HG02981 (cell line): Measurements from ENCODE around the gene CYP1A2.
"Not testable (repeated sequence)": the region's sequence is repeated elsewhere in the genome, so short reads cannot be mapped to it uniquely, and the experiment has no call there.

Source experiments
- ATAC-seq: cut with Tn5 transposase; IDR thresholded peaks from one replicate; pipeline ENCODE4 v1.9.1; 2021; ENCODE audit warnings: mild to moderate bottlenecking, moderate library complexity; ENCODE audit not compliant: unreplicated experiment

CYP1A2 gene

DNA sequence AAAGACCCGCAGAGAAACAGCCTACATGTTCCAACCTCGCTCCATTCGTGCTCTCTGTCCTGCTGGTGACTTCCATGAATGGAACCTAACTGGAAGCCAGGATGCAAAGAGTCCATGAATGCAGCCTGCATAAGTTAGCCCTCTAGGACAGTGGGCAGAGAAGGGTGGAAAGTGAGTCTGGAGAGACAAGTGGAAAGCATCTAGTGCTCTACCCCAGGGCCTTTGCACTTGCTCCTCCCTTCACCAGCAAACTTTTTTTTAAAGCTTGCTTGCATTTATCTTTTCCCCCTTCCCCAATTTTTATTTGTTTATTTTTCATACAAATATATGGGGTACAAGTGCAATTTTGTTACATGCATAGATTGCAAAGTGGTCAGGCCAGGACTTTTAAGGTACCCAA is 15.4 kb upstream of the CYP1A2 start:
- no peak for ATAC-seq

DNA sequence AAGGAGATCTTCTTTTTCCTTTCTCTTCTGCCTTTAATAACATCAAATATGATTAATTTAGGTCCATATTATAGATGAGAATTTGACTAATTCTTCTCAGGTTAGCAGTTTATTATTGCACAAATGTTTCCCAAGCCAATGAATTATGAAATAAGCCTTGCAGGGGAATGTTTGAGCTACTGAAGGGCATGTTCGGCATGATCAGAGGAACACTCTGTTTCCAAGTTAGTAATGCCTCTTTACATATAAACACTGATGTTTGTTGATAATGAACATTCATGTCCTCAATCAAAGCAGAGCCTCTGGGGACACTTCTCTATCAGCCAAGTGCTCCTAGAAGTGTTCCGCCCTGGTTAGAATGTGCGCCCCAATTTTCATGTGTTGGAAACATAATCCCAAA is 13.3 kb upstream of the CYP1A2 start:
- no peak for ATAC-seq

DNA sequence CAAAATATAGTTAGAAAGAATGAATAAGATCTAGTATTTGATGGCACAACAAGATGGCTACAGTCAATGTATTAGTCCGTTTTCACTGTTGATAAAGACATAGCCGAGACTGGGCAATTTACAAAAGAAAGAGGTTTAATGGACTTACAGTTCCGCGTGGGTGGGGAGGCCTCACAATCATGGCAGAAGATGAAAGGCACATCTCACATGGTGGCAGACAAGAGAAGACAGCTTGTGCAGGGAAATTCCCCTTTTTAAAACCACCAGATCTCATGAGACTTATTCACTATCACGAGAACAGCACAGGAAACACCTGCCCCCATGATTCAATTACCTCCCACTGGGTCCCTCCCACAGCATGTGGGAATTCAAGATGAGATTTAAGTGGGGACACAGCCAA is 10.4 kb upstream of the CYP1A2 start:
- not testable (repeated sequence) for ATAC-seq

DNA sequence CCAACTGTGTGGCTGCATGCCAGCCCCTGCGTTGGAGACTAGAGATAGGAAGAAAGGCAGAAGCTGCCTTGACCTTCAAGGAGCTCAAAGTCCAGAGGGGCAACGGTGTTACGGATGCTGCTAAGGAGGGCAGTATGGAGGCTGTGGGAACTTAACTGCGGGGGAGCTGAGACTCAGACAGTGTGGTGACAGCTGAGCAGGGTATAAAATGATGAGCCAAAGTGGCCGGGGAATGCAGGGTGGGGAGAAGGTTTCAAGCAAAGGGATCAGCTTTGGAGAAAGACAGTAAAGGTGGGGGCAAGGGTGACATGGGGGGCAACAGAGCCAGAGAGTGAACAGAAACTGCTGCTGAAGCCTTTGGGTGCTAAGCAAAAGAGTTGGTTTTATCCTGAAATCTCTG is 6.2 kb upstream of the CYP1A2 start:
- no peak for ATAC-seq

DNA sequence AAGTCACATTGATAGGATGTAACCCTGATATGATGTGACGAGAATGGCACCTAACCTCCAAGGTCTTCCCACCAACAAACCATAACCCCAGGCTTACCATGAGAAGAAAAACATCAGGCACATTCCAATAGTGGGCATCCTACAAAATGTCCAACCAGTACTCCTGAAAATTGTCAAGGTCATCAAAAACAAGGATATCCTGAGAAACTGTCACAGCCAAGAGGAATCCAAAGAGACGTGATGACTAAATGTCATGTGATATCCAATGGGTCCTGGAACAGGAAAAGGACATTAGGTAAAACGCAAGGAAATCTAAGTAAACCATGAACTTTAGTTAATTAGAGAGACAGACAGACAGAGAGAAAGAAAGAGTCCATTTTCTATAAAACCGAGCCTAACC is 2.3 kb upstream of the CYP1A2 start:
- ATAC-seq = no peak

DNA sequence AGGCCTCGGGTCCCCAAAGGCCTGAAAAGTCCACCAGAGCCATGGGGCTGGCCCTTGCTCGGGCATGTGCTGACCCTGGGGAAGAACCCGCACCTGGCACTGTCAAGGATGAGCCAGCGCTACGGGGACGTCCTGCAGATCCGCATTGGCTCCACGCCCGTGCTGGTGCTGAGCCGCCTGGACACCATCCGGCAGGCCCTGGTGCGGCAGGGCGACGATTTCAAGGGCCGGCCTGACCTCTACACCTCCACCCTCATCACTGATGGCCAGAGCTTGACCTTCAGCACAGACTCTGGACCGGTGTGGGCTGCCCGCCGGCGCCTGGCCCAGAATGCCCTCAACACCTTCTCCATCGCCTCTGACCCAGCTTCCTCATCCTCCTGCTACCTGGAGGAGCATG is 1.2 kb downstream of the CYP1A2 start:
- ATAC-seq = no peak

DNA sequence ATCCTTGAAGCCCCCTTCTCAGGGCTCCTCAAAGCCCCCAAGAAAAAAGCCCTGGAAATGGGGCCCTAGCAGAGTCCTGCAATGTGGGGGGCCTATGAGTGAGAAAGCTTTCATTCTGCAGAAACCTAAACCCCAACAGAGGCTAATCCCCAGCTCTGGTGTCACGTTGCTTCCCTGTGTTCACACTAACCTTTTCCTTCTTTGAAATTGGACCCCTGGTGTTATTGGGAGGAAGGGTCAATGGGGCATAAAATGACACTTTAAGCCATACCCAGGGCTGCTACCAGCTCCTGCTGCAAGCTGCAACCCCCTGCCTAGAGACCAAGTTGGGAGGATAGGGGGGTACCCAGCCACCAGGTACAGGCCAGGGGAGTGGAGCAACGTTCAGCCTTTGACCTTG is 2.1 kb downstream of the CYP1A2 start:
- ATAC-seq = no peak

DNA sequence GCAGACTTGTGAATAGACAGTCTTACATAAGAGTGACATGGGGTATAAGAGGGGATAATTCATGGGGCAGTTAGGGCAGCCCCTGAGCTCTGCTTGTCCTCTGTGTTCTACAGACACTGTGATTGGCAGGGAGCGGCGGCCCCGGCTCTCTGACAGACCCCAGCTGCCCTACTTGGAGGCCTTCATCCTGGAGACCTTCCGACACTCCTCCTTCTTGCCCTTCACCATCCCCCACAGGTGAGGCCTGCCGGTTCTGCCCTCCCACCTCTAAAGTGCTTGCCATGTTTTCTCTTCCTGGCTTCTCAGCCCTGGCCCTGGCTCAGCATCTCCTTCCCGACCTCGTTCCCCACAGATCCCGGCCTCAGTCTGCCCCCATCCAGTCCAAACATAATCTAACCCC is 3.4 kb downstream of the CYP1A2 start:
- no peak for ATAC-seq

DNA sequence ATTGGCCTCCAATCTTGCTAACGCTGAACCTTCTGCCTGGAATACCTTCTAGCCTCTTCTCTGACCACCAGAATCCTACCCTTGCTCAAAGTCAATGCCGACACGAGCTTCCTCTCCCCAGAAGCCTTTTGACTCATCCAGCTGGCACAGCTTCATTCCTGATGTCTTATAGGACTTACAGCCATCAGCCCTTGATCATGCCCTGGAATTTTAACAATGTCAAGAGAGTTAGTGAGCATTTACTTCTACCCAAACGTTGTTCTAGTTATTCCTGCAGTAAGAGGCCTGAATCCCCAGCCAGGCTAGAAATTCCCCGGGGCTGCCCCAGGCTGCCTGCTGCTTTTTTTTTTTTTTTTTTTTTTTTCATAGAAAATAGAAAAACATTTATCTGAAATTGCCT is 3.9 kb downstream of the CYP1A2 start:
- ATAC-seq = no peak

DNA sequence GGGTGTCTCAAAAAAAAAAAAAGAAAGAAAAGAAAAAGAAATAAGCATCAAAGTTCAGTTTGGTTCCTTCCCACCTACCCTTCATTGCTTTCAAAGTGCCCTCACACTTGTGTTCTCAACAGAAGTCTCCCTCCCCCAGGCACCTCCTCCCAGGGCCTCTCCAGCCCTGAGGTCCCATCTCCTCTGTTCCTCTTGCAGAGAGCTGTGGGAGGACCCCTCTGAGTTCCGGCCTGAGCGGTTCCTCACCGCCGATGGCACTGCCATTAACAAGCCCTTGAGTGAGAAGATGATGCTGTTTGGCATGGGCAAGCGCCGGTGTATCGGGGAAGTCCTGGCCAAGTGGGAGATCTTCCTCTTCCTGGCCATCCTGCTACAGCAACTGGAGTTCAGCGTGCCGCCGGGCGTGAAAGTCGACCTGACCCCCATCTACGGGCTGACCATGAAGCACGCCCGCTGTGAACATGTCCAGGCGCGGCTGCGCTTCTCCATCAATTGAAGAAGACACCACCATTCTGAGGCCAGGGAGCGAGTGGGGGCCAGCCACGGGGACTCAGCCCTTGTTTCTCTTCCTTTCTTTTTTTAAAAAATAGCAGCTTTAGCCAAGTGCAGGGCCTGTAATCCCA is 6.1 kb downstream of the CYP1A2 start:
- no peak for ATAC-seq

DNA sequence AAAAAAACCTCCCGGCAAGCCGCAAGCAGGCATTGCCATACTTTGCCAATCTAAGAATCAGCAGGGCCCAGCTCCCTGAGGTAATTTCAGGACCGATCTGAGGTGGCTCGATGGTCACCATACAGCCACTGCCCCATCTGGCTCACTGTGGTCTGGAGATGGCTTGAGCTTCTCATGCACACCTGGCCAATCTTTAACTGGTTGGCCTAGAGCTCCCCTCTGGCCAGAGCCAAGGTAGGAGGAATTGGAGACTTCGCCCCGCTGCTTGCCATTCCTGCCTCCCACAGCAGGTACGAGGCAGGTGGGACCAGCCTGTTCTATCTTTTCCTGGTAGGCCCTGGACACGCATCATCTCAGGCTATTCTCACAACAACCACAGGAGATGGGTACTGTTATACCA is 10.1 kb downstream of the CYP1A2 start:
- ATAC-seq = no peak

DNA sequence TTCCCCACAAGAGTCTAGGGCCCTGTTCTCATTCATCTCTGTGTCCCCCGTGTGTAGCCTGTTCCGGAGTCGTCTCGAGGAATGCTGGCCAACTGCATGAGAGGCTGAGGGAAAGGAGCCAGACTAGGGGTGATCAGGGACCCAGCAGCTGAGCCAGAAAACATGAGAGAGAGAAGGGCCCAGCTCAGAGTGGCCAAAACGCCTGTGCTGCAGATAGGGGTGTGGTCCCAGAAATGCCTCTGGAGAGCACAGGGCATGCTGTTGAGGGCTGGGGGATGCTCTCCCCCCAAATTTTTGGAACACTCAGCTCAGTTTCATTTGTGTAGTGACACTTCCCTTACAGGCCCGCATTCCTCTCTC is 14.1 kb downstream of the CYP1A2 start:
- no peak for ATAC-seq

DNA sequence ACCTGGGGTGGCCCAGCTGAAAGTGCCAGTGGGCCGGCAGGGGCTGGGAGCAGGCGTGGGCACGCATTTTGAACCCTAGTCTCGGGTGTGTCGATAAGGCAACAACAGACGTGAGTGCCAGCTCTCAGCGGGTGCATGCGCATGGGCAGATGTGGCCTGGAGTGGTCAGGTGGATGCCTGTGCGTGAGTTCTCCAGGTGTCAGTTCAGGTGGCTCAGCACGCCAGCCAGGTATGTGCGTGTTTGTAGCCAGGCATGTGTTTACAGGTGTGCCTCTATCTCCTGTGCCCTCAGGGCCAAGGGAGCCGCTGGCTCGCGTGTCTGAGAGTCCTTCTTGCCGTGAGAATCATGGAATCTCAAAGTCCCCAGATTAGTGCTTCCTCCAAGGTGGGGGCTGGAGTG is 14.8 kb downstream of the CYP1A2 start:
- ATAC-seq = no peak

DNA sequence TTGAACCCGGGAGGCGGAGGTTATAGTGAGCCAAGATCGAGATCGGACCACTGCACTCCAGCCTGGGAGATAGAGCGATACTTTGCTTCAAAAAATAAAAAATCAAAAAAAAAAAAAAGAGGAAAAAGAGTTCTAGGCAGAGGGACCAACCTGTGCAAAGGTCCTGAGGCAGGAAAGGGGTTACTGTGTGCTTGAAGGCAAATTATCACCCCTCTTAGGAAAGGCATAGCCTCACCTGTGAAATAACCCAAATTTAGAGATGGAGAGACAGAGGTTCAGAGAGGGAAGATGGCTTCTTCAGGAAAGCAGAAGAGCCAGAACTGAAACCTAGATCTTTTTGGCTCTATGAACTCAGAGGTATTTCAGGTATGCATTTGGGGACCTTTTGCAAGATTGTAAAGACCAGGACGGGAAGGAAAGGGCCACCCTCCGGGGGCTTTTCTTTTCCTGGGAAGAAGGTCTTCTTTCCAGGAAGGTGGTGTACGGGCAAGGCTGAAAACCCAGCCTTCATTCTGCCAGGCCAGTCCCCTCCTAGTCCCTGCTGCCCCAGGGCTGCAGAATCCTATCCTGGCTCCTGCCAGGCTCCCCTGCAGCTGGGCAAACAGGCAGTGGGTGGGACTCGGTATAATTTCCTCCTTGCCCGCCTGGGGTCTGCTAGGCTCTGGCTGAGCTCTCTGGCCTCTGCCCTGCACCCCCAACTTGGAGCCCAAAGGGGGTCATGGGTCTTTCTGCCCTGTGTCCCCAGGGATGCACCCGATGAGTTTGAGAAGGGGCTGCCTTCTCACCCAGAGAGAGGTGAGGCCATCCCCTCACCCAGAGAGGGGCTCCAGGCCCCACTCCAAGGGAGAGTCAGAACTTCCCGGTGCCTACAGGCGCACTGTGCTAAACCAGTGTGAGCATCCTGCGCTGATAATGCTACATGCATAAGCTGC is 18.8 kb downstream of the CYP1A2 start:
- no peak for ATAC-seq

DNA sequence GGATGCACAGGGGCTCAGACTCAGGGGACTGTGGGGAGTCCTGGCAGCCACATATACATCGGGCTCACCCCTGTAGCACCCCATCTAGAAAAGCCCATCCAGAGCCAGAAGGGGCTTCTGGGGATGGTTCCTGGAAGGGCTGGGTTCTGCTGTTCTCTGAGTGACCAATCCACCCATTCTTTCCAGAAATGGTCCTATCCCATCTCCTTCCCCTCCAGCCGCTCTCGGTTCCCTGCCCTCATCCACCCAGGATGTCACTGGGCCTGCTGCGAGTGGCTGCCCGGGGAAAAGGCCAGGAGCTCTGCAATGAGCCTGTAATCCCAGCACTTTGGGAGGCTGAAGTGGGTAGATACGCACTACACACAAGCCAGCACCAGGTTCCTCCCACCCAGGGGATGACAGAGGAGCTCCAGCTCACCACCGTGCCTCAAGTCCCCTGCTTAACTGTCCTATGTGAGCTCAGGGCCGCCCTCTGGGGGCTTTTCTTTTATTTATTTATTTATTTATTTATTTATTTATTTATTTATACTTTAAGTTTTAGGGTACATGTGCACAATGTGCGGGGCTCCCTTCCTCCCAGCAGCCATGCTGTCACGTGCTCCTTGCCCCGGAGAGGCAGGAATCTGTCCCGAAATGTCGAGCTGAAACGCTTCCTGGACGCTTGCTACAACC is 19.6 kb downstream of the CYP1A2 start:
- ATAC-seq = no peak

DNA sequence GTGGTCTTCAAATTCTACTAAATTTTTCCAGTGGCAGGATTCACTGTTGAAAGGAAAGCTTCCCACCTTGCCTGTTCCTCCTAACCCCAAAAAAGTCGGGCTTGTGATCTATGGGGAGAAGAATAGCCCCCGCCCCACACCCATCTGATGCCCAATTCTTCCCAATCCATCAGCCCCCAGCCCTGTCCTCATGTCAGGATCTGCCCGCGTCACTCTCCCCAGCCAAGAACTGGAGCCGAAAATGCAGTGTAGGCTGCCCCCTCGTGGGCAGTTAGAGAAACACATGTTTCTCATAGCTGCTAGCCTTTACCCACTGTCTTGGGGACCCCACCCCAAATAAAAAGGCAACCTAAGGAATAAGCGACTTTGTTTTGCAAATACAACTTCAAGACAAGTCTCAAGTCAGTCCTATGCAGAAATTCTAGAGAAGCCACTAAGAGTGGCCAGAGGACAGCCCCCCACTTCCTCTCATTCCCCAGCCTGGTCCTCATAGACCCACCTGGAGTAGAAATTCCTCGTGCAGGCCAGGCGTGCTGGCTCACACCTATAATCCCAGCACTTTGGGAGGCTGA is 20.2 kb downstream of the CYP1A2 start:
- no peak for ATAC-seq

DNA sequence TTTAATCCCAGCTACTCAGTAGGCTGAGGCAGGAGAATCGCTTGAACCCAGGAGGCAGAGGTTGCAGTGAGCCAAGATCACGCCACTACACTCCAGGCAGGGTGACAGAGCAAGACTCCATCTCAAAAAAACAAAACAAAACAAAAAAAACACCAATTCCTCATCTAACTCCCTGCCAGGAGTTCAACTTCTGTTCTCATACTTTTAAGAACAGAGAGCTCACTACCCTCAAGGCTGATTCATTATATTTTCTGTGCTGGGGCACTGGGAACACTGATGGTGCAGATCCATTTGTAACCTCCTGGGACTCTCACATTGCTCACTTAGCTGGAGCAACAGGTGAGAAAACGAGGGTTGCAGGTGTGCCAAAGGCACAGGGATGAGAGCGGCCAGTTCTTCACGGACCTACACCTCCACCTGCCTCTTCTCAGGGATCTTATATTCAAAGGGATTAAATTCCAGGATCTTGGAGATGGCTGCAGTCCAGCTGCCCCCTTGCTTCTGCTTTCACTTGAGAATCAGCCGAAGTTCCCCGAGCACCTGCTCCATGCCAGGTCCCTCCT is 20.9 kb downstream of the CYP1A2 start:
- no peak for ATAC-seq

DNA sequence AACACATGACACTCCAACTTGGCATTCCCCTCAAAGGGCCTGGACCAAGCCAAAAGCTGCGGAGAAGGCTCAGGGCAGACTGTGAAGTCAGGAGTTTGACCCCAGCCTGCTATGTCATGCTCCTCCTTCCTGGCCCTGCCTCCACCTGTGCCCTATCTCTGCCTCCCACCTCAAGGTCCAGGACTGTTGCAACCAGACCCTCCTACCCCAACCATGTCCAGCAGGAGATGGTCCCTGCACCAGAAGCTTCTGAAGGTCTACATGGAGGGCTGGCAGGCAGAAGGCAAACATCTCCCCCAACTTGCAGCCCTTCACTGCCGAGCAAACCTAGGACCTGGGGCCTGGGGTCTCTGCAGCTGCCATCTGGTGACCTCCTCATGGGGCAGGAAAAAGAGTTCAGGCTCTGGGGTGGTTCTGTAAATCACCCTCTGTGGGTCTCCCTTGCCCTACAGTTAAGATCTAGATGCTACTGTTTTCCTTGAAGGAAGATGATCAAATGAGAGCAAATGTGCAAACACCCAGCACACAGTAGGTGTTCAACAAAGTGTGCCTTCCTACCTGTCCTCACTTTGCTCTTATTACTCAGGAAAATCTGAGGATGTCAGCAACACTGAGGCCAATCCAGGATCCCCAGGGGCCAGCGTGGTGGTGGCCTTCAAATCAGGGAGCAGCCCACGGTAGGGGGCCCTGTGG is 21.7 kb downstream of the CYP1A2 start:
- no peak for ATAC-seq

DNA sequence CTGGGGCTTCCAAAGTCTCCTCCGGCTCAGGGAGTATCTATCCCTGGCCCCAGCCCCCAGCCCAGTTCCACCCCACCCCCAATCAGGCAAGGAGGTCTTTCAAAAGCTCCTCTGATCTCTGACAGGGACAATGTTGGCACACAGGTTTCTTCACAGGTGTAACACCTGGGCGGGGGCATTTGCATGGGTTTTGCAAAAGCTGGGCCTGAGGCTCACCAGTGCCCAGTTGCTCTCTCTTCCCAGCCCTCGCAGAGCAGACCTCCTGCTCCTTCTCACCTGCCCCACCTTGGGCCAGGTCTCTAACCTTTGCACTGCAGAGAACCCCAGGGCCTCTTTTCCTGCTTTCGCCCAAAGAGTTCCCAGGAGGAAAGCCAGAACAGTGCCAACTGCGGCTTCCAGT is 24.7 kb downstream of the CYP1A2 start:
- ATAC-seq = no peak

DNA sequence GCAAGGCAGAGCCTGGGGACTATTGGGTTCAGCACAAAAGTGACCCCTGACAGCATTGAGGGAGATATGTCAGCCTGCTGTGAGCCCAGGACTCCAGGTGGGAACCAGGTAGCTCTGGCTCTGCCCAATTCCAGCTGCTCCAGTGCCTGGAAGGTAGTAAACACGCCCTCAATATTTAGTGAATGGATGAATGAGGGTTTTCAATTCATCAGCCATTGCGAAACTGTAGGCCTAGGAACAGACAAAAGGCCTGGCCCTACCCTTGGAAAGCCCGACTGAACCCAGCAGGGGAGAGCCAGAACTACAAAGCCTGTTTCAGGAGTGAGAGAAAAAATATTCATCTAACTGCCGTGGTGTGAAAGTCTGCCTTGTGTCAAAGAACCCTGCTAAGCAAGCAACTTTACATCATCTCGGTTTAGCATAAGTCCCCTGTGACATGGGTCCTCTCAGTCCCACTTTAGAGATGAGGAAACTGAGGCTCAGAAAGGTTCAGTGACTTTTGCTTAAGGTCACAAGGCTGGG is 25.1 kb downstream of the CYP1A2 start:
- no peak for ATAC-seq

DNA sequence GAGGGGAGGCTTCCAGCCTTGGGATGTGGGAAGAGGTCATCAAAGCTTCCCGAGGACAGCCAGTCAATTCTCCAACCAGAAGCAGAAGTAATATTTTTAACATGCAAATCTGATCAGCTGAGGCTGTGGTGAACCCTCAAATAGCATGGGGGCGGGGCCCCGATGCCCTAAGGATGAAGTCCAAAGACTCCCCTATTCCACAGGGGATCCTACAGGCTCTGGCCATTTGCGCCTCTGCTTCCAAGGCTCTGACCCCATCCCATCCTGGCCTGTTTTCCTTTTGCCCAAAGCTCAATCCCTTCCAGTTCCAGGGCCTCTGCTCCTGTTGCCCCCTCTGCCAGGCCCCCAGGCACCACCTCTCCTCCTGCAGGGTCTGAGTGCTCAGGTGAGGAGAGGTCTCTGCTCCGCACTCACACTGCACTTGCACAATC is 26.5 kb downstream of the CYP1A2 start:
- no peak for ATAC-seq
